IPS-18a (cell line): Measurements from ENCODE around the gene BRD3OS.

Experiments used
- H3K27ac ChIP-seq: one replicate; pipeline ENCODE4 v1.5.1; 2013; ENCODE audit warnings: low read length
- H3K27me3 ChIP-seq: one replicate; pipeline ENCODE4 v1.6.1; 2013; ENCODE audit warnings: mild to moderate bottlenecking, low read length; ENCODE audit not compliant: control insufficient read depth, insufficient read depth
- H3K36me3 ChIP-seq: one replicate; pipeline ENCODE4 v1.6.1; 2013; ENCODE audit warnings: low read depth, low read length; ENCODE audit not compliant: control insufficient read depth
- H3K4me1 ChIP-seq: one replicate; pipeline ENCODE4 v1.6.1; 2013; ENCODE audit warnings: low read depth, low read length; ENCODE audit not compliant: control insufficient read depth
- H3K4me3 ChIP-seq: one replicate; pipeline ENCODE4 v1.5.1; 2013; ENCODE audit warnings: low read length
- H3K9ac ChIP-seq: one replicate; pipeline ENCODE4 v1.6.1; 2013; ENCODE audit warnings: mild to moderate bottlenecking, low read length, moderate library complexity
- H3K9me3 ChIP-seq: one replicate; pipeline ENCODE4 v1.6.1; 2013; ENCODE audit warnings: low read depth, low read length; ENCODE audit not compliant: control insufficient read depth

BRD3OS gene, protein sequence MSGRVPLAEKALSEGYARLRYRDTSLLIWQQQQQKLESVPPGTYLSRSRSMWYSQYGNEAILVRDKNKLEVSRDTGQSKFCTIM

DNA sequence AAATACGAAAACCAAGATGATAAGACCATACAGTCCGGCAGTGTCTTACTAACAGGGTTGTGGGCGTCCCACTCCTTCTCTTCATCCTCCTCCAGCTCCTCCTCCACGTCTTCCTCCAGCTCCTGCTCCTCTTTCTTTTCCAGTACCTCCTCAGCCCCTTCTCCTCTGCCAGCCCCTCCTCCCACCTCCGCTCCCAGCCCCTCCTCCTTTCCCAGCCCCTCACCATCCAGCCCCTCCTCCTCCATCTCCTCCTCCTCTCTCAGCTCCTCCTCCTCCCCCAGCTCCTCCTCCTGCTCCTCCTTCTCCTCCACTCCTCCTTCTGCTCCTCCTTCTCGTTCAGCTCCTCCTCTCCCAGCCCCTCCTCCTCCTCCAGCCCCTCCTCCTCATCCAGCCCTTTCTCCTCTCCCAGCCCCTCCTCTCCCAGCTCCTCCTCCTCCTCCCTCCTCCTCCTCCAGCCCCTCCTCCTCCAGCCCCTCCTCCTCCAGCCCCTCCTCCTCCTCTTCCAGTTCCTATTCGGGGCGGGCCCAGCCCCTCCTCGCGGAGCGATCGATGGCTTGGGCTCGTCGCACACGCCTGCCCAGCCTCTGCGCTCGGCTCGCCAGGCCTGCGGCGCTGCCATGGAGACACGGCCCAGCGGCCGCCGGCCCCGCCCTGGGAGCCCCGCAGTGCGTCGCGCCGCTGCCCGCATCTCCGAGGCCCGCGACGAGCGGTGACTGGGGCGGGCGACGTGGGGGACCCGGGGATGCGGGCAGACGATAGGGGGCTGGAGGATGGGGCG is at the start of gene BRD3OS:
BRD3OS (plus strand) TSS at position 654 of the 778 bp plus-strand sequence. CDS start 1,267 bp downstream, outside the sequence.
- peaks cover 5% of the 10 kb centered on the region for H3K36me3 ChIP-seq
- H3K27me3 ChIP-seq: no peaks in the 10 kb centered on the region
- H3K4me3 ChIP-seq: peak within 1 kb of the TSS; percentile 73
- H3K9ac ChIP-seq: peak within 1 kb of the TSS; percentile 54
- H3K27ac ChIP-seq: no peak within 1 kb of the TSS
- no peaks in the 10 kb centered on the region for H3K9me3 ChIP-seq
- no peaks in the 10 kb centered on the region for H3K4me1 ChIP-seq

- H3K27me3 ChIP-seq: no peaks in the 10 kb centered on the region
- H3K27ac ChIP-seq: no peak overlapping the region
- H3K4me1 ChIP-seq: peaks cover 18% of the 10 kb centered on the region
Observed at GRCh38 chr9:133975511-133975910, 49.8 kb upstream of the BRD3OS start.

GRCh38 chr9:133976191-133976861 is 49.0 kb upstream of the BRD3OS start:
- no peaks in the 10 kb centered on the region for H3K27me3 ChIP-seq
- no peaks in the 10 kb centered on the region for H3K9me3 ChIP-seq
- no peak overlapping the region for H3K27ac ChIP-seq
- H3K4me3 ChIP-seq: no peak overlapping the region
- no peak overlapping the region for H3K9ac ChIP-seq
- H3K36me3 ChIP-seq: no peaks in the 10 kb centered on the region
- H3K4me1 ChIP-seq: peaks cover 14% of the 10 kb centered on the region

More at GRCh38 chr9:133975511-133975910, 49.8 kb upstream of the BRD3OS start:
- H3K9ac ChIP-seq: no peak overlapping the region
- no peaks in the 10 kb centered on the region for H3K36me3 ChIP-seq
- no peaks in the 10 kb centered on the region for H3K9me3 ChIP-seq
- H3K4me3 ChIP-seq: no peak overlapping the region

- Histone ChIP-seq H3K27ac (no peak overlapping the region), H3K4me1 (peaks cover 9% of the 10 kb centered on the region), H3K9me3 (no peaks in the 10 kb centered on the region), H3K4me3 (no peak overlapping the region), H3K27me3 (no peaks in the 10 kb centered on the region), H3K36me3 (no peaks in the 10 kb centered on the region), H3K9ac (no peak overlapping the region)
Observed at GRCh38 chr9:133976887-133977286, 48.4 kb upstream of the BRD3OS start.

GRCh38 chr9:133977421-133978201 is 47.7 kb upstream of the BRD3OS start:
- Histone ChIP-seq H3K9me3 (no peaks in the 10 kb centered on the region), H3K4me3 (no peak overlapping the region), H3K27ac (no peak overlapping the region), H3K36me3 (no peaks in the 10 kb centered on the region), H3K4me1 (peaks cover 3% of the 10 kb centered on the region), H3K27me3 (no peaks in the 10 kb centered on the region), H3K9ac (no peak overlapping the region)

DNA sequence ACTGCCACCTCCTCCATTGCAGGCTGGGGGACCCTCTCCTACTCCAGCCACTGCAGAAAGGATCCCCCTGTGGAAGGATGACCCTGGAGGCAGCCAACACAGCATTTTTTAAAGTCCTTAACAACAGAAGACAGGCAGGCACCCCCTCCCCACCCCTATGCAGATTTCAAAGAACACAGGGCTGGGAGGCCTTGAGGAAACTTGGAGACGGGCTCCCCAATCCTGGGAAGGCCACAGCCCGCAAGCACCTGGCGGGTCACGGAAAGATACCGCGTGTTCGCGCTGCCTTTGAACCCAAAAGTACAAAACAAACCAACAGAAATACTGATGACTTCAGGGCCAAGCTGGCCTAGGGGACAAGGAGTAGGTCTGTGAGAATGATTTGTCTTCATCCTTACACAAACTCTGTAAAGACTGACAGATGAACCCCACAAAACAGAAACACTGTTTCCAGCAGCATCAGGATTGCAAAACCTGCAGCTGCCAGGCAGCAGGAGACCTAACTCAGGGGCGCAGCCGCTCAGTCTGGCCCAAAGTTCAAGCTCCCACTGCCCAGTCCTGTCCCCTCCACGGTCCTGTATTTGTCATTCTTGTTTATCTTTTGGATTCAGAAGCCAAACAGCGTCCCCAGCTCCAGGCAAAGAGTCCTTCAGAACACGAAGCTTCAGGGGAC is 46.9 kb upstream of the BRD3OS start:
- Histone ChIP-seq H3K36me3 (no peaks in the 10 kb centered on the region), H3K4me1 (peaks cover 5% of the 10 kb centered on the region), H3K27me3 (no peaks in the 10 kb centered on the region), H3K4me3 (no peak overlapping the region), H3K9me3 (no peaks in the 10 kb centered on the region), H3K9ac (no peak overlapping the region), H3K27ac (no peak overlapping the region)

DNA sequence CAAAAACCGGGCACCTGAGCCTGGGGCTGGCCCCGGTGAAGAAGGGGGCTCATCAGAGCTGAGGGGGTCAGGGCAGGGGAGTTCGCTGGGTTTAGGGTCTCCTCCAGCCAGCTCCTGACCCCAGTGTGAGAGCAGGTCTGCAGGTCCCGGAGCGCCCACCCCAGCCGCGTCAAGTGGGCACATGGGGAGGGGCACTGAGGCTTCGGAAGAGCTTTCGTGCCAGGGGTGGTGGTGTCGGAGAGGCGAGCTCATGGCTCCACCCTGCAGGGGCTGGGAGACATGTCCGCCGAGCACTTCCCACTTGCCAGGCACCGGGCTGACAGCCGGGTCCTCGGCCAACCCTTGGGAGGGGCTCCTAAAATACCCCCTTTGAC is 46.4 kb upstream of the BRD3OS start:
- Histone ChIP-seq H3K36me3 (no peaks in the 10 kb centered on the region), H3K4me3 (no peak overlapping the region), H3K4me1 (peaks cover 5% of the 10 kb centered on the region), H3K27me3 (no peaks in the 10 kb centered on the region), H3K27ac (no peak overlapping the region), H3K9me3 (no peaks in the 10 kb centered on the region), H3K9ac (no peak overlapping the region)

DNA sequence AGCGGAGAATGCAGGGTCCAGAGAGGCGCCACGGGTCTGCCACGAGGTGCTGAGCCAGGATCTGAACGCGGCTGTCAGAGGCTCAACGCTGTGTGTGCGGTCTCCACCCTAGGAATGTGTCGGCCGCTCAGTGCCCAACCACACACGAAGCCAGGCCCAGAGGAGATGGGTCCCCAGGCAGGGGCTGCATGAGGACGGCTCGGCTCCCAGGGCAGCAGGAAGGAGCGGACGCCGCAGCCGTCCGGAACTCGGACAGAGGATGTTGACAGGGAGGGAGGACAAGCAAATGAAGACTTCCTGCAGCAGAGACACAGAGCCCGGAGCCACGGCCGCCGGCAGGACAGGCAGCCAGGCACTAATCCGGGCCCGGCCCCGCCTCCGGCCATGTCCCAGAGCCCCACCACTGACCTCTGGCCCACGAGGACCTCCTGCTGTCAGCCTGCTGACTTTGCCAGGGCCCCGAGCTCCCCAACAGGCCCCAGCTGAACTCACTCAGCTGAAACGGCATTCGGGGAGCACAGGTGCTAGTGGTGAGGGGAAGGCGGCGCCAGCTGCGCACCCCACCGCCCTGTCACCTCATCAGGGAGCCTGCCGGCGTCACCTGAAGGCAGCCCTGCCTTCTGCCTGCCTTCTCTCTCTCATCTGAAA is 45.9 kb upstream of the BRD3OS start:
- Histone ChIP-seq H3K4me3 (no peak overlapping the region), H3K27me3 (no peaks in the 10 kb centered on the region), H3K4me1 (peaks cover 5% of the 10 kb centered on the region), H3K9ac (no peak overlapping the region), H3K36me3 (no peaks in the 10 kb centered on the region), H3K27ac (no peak overlapping the region), H3K9me3 (no peaks in the 10 kb centered on the region)

GRCh38 chr9:133979921-133980863 is 45.1 kb upstream of the BRD3OS start:
- H3K36me3 ChIP-seq: no peaks in the 10 kb centered on the region
- no peak overlapping the region for H3K27ac ChIP-seq
- no peak overlapping the region for H3K9ac ChIP-seq
- no peak overlapping the region for H3K4me3 ChIP-seq
- H3K4me1 ChIP-seq: peaks cover 5% of the 10 kb centered on the region
- H3K9me3 ChIP-seq: no peaks in the 10 kb centered on the region
- H3K27me3 ChIP-seq: no peaks in the 10 kb centered on the region
